ACC112 (cell line): ENCODE results near the gene CCDC85B.

ENCODE experiments used
- H2AFZ ChIP-seq: fragments of 200-600 bp; sonication (generic); one replicate; pipeline ENCODE4 v1.6.0; 2017; ENCODE audit warnings: antibody characterized with exemption, low read length; ENCODE audit not compliant: unreplicated experiment
- H3K27ac ChIP-seq: fragments of 200-600 bp; sonication (generic); 2 replicates; pipeline ENCODE4 v1.5.1; 2014; ENCODE audit warnings: low read depth, mild to moderate bottlenecking, antibody characterized with exemption, low read length, moderate library complexity
- H3K27me3 ChIP-seq: fragments of 200-600 bp; sonication (generic); 2 replicates; pipeline ENCODE4 v1.6.1; 2014; ENCODE audit warnings: mild to moderate bottlenecking, antibody characterized with exemption, low read length, moderate library complexity, mixed read lengths; ENCODE audit not compliant: insufficient read depth
- H3K36me3 ChIP-seq: fragments of 200-600 bp; sonication (generic); 2 replicates; pipeline ENCODE4 v1.6.1; 2016; ENCODE audit warnings: mild to moderate bottlenecking, antibody characterized with exemption, low read length, moderate library complexity, mixed read lengths; ENCODE audit not compliant: insufficient read depth
- H3K4me1 ChIP-seq: fragments of 200-600 bp; sonication (generic); one replicate; pipeline ENCODE4 v1.6.1; 2016; ENCODE audit warnings: low read length, mixed read lengths; ENCODE audit not compliant: insufficient read depth, unreplicated experiment, control insufficient read depth
- H3K4me3 ChIP-seq: fragments of 200-600 bp; sonication (generic); 2 replicates; pipeline ENCODE4 v1.5.1; 2014; ENCODE audit warnings: mild to moderate bottlenecking, low read depth, low read length
- H3K79me2 ChIP-seq: fragments of 200-600 bp; sonication (generic); one replicate; pipeline ENCODE4 v1.6.0; 2016; ENCODE audit warnings: low read length; ENCODE audit not compliant: control insufficient read depth, unreplicated experiment, insufficient read depth

CCDC85B gene

GRCh38 chr11:65858681-65859087 is 31.8 kb upstream of the CCDC85B start:
- H3K4me3 ChIP-seq = peak overlapping the region; percentile 99
- H3K79me2 ChIP-seq = peaks cover 63% of the 10 kb centered on the region
- peak overlapping the region; percentile 94 for H3K27ac ChIP-seq
- peaks cover 26% of the 10 kb centered on the region for H3K36me3 ChIP-seq
- H3K27me3 ChIP-seq = no peaks in the 10 kb centered on the region
- H3K4me1 ChIP-seq = peaks cover 19% of the 10 kb centered on the region
- peak overlapping the region; percentile 95 for H2AFZ ChIP-seq

- no peaks in the 10 kb centered on the region for H3K27me3 ChIP-seq
- H3K4me1 ChIP-seq = peaks cover 19% of the 10 kb centered on the region
- H3K36me3 ChIP-seq = peaks cover 24% of the 10 kb centered on the region
- peak overlapping the region; percentile 94 for H3K27ac ChIP-seq
- H3K79me2 ChIP-seq = peaks cover 57% of the 10 kb centered on the region
- H2AFZ ChIP-seq = peak overlapping the region; percentile 95
- H3K4me3 ChIP-seq = peak overlapping the region; percentile 99
Observed at GRCh38 chr11:65859095-65859811, 31.2 kb upstream of the CCDC85B start.

- Histone ChIP-seq H3K4me1 (peaks cover 19% of the 10 kb centered on the region), H3K27ac (peak overlapping the region; percentile 94), H3K4me3 (peak overlapping the region; percentile 99), H3K27me3 (no peaks in the 10 kb centered on the region), H2AFZ (peak overlapping the region; percentile 95), H3K36me3 (peaks cover 21% of the 10 kb centered on the region), H3K79me2 (peaks cover 52% of the 10 kb centered on the region)
Observed at GRCh38 chr11:65859812-65860277, 30.6 kb upstream of the CCDC85B start.

- Histone ChIP-seq H3K4me3 (peak within 1 kb of the TSS; percentile 99), H3K27me3 (no peaks in the 10 kb centered on the region), H2AFZ (peak within 1 kb of the TSS; percentile 95), H3K36me3 (peaks cover 17% of the 10 kb centered on the region; the same call in 1 of the 2 replicates), H3K27ac (peak within 1 kb of the TSS; percentile 94), H3K79me2 (peaks cover 45% of the 10 kb centered on the region), H3K4me1 (peaks cover 19% of the 10 kb centered on the region)
Observed at GRCh38 chr11:65860278-65861164, 30.0 kb upstream of the CCDC85B start, which contains the start of gene MUS81. Gene MUS81, plus strand, starts transcription at chr11:65860433. Its CDS starts 321 bp downstream, at chr11:65860754.

- Histone ChIP-seq H3K36me3 (peaks cover 15% of the 10 kb centered on the region; the same call in 1 of the 2 replicates), H3K27me3 (no peaks in the 10 kb centered on the region), H3K27ac (peak overlapping the region; percentile 94), H2AFZ (no peak overlapping the region), H3K4me3 (peak overlapping the region; percentile 99), H3K4me1 (peaks cover 19% of the 10 kb centered on the region), H3K79me2 (peaks cover 39% of the 10 kb centered on the region)
Observed at GRCh38 chr11:65861165-65861505, 29.3 kb upstream of the CCDC85B start.

GRCh38 chr11:65861533-65862183 is 28.8 kb upstream of the CCDC85B start:
- peaks cover 19% of the 10 kb centered on the region for H3K4me1 ChIP-seq
- H3K27ac ChIP-seq = 0 out of 2 replicates have a peak overlapping the region, but pooled peaks have one; percentile 94
- H3K27me3 ChIP-seq = no peaks in the 10 kb centered on the region
- H3K79me2 ChIP-seq = peaks cover 34% of the 10 kb centered on the region
- peaks cover 11% of the 10 kb centered on the region; the same call in 1 of the 2 replicates for H3K36me3 ChIP-seq
- peak overlapping the region; percentile 99 for H3K4me3 ChIP-seq
- H2AFZ ChIP-seq = no peak overlapping the region

GRCh38 chr11:65862191-65862735 is 28.2 kb upstream of the CCDC85B start:
- Histone ChIP-seq H2AFZ (no peak overlapping the region), H3K27me3 (no peaks in the 10 kb centered on the region), H3K27ac (no peak overlapping the region), H3K36me3 (peaks cover 15% of the 10 kb centered on the region; the same call in 1 of the 2 replicates), H3K79me2 (peaks cover 28% of the 10 kb centered on the region), H3K4me3 (peak overlapping the region; percentile 99), H3K4me1 (peaks cover 19% of the 10 kb centered on the region)

- Histone ChIP-seq H3K36me3 (peaks cover 25% of the 10 kb centered on the region; the same call in 1 of the 2 replicates), H3K27ac (no peak overlapping the region), H3K79me2 (peaks cover 21% of the 10 kb centered on the region)
Observed at GRCh38 chr11:65862941-65863888, 27.3 kb upstream of the CCDC85B start.

GRCh38 chr11:65863889-65864705 is 26.4 kb upstream of the CCDC85B start:
- peaks cover 21% of the 10 kb centered on the region for H3K79me2 ChIP-seq
- H3K4me3 ChIP-seq = no peak overlapping the region
- no peak overlapping the region for H3K27ac ChIP-seq
- peaks cover 23% of the 10 kb centered on the region for H3K4me1 ChIP-seq
- H3K27me3 ChIP-seq = no peaks in the 10 kb centered on the region
- H2AFZ ChIP-seq = no peak overlapping the region
- H3K36me3 ChIP-seq = peaks cover 26% of the 10 kb centered on the region; the same call in 1 of the 2 replicates

More at GRCh38 chr11:65862941-65863888, 27.3 kb upstream of the CCDC85B start:
- Histone ChIP-seq H3K4me1 (peaks cover 19% of the 10 kb centered on the region), H2AFZ (no peak overlapping the region), H3K27me3 (no peaks in the 10 kb centered on the region), H3K4me3 (no peak overlapping the region)
